ENCODE measurements around the gene NDFIP1. TPM values are rescaled to one million over a fixed set of nuclear protein-coding genes. Genes with fewer than 3 reads are reported as not detected.
"Not testable (repeated sequence)": the region's sequence is repeated elsewhere in the genome, so short reads cannot be mapped to it uniquely, and the experiment has no call there.

Gene NDFIP1
- total RNA-seq, 3 donors from 2014 or later, result 115 to 135 (median 117) TPM

- no peak for TF ChIP-seq POLR2A (IDR thresholded peaks at IDR 0.05)
- no peak for TF ChIP-seq CTCF (IDR thresholded peaks at IDR 0.05)
- TF ChIP-seq POLR2AphosphoS5 (IDR thresholded peaks at IDR 0.05), result no peak
- Histone ChIP-seq H3K4me1 (no peaks in the 10 kb centered on the region), H3K36me3 (no peaks in the 10 kb centered on the region), H3K27me3 (no peaks in the 10 kb centered on the region), H3K27ac (no peak overlapping the region), H3K9me3 (no peaks in the 10 kb centered on the region), H3K4me3 (no peak overlapping the region)
- intact Hi-C loops (cut with DNase I; ENCODE audit: low total_unique reads), result no loop called here
- no peak for DNase-seq (ENCODE audit: low spot score in 2 of 2)
Observed at GRCh38 chr5:142082182-142082781, 26.3 kb upstream of the NDFIP1 start.

DNA sequence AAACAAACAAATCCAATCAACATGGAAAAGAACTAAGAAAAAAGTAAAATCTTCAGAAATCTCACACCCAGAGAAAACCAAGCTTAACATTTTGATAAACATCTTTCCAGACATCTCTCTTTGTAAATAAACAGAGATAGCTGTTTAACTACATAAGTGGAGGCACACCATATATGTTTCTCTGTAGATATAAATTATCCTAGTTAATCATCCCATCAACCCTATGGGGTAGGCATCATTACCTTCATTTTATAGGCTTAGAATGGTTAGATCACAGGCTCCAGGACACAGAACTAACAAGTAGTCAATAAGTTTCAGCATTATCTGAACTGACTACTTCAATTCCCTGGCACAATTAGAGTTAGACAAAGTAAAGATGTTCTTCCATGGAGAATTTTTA is 22.4 kb upstream of the NDFIP1 start:
- no peaks in the 10 kb centered on the region for H3K9me3 ChIP-seq
- no peak overlapping the region for H3K4me3 ChIP-seq
- H3K4me1 ChIP-seq, result no peaks in the 10 kb centered on the region
- intact Hi-C loops (cut with DNase I; ENCODE audit: low total_unique reads), result no loop called here
- no peaks in the 10 kb centered on the region for H3K27me3 ChIP-seq
- no peak overlapping the region for H3K27ac ChIP-seq
- DNase-seq (ENCODE audit: low spot score in 2 of 2), result no peak
- no peak for TF ChIP-seq CTCF (IDR thresholded peaks at IDR 0.05)
- no peak for TF ChIP-seq POLR2A (IDR thresholded peaks at IDR 0.05)
- no peak for TF ChIP-seq POLR2AphosphoS5 (IDR thresholded peaks at IDR 0.05)
- no peaks in the 10 kb centered on the region for H3K36me3 ChIP-seq

DNA sequence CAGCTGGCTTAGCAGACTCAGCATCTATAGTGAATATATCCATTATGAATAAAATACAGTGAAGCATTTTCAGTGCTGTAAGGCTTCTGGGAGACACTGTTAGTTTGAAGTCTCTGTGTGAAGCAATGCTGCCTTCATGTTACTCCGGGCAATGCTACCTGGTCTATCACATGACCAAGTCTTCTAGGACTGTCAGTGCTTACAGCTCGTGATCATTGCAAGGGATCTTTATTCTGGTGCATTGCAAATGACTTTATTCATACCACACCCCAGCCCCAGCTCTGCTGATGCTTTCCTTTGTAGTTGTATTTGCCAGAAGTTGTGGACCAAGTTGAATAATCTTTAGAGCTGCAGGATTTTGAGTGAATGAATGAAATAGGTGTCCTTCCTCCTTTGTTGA is 21.9 kb upstream of the NDFIP1 start:
- no peak overlapping the region for H3K4me3 ChIP-seq
- no peaks in the 10 kb centered on the region for H3K4me1 ChIP-seq
- H3K36me3 ChIP-seq, result no peaks in the 10 kb centered on the region
- no peak for DNase-seq (ENCODE audit: low spot score in 2 of 2)
- H3K27me3 ChIP-seq, result no peaks in the 10 kb centered on the region
- intact Hi-C loops (cut with DNase I; ENCODE audit: low total_unique reads), result no loop called here
- TF ChIP-seq POLR2AphosphoS5 (IDR thresholded peaks at IDR 0.05) (no peak), CTCF (IDR thresholded peaks at IDR 0.05) (no peak), POLR2A (IDR thresholded peaks at IDR 0.05) (no peak)
- H3K27ac ChIP-seq, result no peak overlapping the region
- no peaks in the 10 kb centered on the region for H3K9me3 ChIP-seq

DNA sequence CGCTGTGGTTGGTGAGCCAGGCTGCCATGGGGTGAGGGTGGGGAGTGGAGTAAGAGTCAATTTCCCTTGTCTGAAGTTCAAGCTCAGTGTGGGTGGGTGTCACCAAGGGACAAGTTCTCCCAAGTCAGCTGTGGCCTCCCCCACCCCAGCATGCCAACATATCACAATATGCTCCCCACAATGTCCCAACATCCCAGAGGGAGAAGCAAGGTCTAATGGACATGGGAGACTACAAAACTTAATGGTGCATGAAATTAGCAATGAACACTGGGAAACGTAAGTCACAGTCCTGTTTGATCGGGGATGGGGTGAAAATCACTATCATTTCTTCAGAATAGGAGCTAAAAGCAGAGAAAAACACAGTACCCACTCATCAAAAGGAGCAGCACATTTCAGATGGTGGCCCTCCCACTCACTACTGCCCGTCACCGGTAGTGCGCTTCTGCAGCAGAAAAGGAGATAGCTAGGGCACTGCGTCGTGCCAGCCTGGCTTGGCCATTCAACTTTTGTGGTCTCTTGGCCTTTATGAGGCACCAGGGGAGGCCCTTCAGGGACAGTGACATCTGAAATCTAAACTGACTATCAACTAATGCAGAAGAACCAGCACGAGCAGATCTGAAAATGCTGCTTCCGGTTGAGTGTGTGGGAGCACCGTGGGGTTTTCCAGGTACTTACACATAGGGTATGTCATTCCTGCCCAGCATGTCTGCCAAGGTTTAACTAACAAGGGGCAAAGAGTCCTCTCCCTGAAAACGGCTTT is 20.5 kb upstream of the NDFIP1 start:
- intact Hi-C loops (cut with DNase I; ENCODE audit: low total_unique reads), result no loop called here
- no peak overlapping the region for H3K27ac ChIP-seq
- H3K4me3 ChIP-seq, result no peak overlapping the region
- no peaks in the 10 kb centered on the region for H3K4me1 ChIP-seq
- no peaks in the 10 kb centered on the region for H3K9me3 ChIP-seq
- DNase-seq (ENCODE audit: low spot score in 2 of 2), result no peak
- TF ChIP-seq POLR2AphosphoS5 (IDR thresholded peaks at IDR 0.05) (no peak), CTCF (IDR thresholded peaks at IDR 0.05) (no peak), POLR2A (IDR thresholded peaks at IDR 0.05) (no peak)
- H3K27me3 ChIP-seq, result no peaks in the 10 kb centered on the region
- H3K36me3 ChIP-seq, result no peaks in the 10 kb centered on the region

- H3K27me3 ChIP-seq; H3K9me3 ChIP-seq; DNase-seq (ENCODE audit: low spot score in 2 of 2); H3K36me3 ChIP-seq; intact Hi-C loops (cut with DNase I; ENCODE audit: low total_unique reads); H3K4me3 ChIP-seq; H3K27ac ChIP-seq; H3K4me1 ChIP-seq: not testable (repeated sequence)
Observed at GRCh38 chr5:142088855-142089479, 19.6 kb upstream of the NDFIP1 start.

Measured in breast epithelium (tissue), 4 donors.